CD4-positive, alpha-beta T cell (primary cell): ENCODE results near the gene ELF2. TPM values are rescaled to one million over a fixed set of nuclear protein-coding genes. Genes with fewer than 3 reads are reported as not detected.

Experiments
- ATAC-seq: fragments of 200-7000 bp; cut with Tn5 transposase; one replicate; pipeline ENCODE4 v1.10.0; 2022; ENCODE audit warnings: mild to moderate bottlenecking; ENCODE audit not compliant: poor library complexity
- CTCF ChIA-PET: fragments of 350-600 bp; sonication (Branson Sonifier 250); formaldehyde crosslinking; loops from one replicate; lab custom pipeline; 2021; ENCODE audit warnings: antibody characterized with exemption, inconsistent platforms; lab: Charles Lee
- POLR2A ChIA-PET: fragments of 350-600 bp; sonication (Branson Sonifier 250); formaldehyde crosslinking; loops from one replicate; lab custom pipeline; 2021; ENCODE audit warnings: antibody characterized with exemption, inconsistent platforms; lab: Charles Lee
- DNase-seq, 14 experiments: peaks; one replicate each; pipeline ENCODE4 v3.0.0-alpha.2; 2013 to 2020; ENCODE audit warnings: mixed read lengths in 2 of 14
- H3K27ac ChIP-seq, 2 donors: one replicate each; pipeline versions ENCODE4 v1.5.1 to v1.7.0; 2013; ENCODE audit warnings: low read length in 2 of 2, low read depth in 1 of 2, mild to moderate bottlenecking in 1 of 2
- H3K27me3 ChIP-seq, 2 experiments: 1 replicate in 1 of 2; 2 replicates in 1 of 2; pipeline versions ENCODE4 v1.6.1 to v1.7.0; 2013; ENCODE audit warnings: low read length in 2 of 2, control low read depth in 1 of 2, mild to moderate bottlenecking in 1 of 2, moderate library complexity in 1 of 2; ENCODE audit not compliant: insufficient read depth in 2 of 2, control insufficient read depth in 1 of 2
- H3K36me3 ChIP-seq: one replicate; pipeline ENCODE4 v1.6.1; 2013; ENCODE audit warnings: low read length, control low read depth; ENCODE audit not compliant: insufficient read depth
- H3K4me1 ChIP-seq: one replicate; pipeline ENCODE4 v1.6.1; 2013; ENCODE audit warnings: low read length, control low read depth; ENCODE audit not compliant: insufficient read depth
- H3K4me3 ChIP-seq: one replicate; pipeline ENCODE4 v1.5.1; 2013; ENCODE audit warnings: mild to moderate bottlenecking, low read length, moderate library complexity
- H3K9me3 ChIP-seq, 2 experiments: 1 replicate in 1 of 2; 2 replicates in 1 of 2; pipeline versions ENCODE4 v1.6.1 to v1.7.0; 2013; ENCODE audit warnings: low read length in 2 of 2, mild to moderate bottlenecking in 2 of 2, control low read depth in 1 of 2, moderate library complexity in 1 of 2; ENCODE audit not compliant: control insufficient read depth in 1 of 2, insufficient read depth in 1 of 2
- H3K27ac Mint-ChIP-seq: one replicate; pipeline ENCODE4 v1.8.0; 2020; ENCODE audit warnings: mixed read lengths
- H3K27me3 Mint-ChIP-seq: one replicate; pipeline ENCODE4 v1.8.0; 2021; ENCODE audit warnings: mixed read lengths
- H3K36me3 Mint-ChIP-seq: one replicate; pipeline ENCODE4 v1.8.0; 2021; ENCODE audit warnings: low read depth, mixed read lengths
- H3K4me1 Mint-ChIP-seq: one replicate; pipeline ENCODE4 v1.8.0; 2021; ENCODE audit warnings: low read depth, mixed read lengths
- H3K4me3 Mint-ChIP-seq: one replicate; pipeline ENCODE4 v1.8.0; 2020; ENCODE audit warnings: mild to moderate bottlenecking, mixed read lengths
- H3K9me3 Mint-ChIP-seq: one replicate; pipeline ENCODE4 v1.8.0; 2020; ENCODE audit warnings: mixed read lengths
- intact Hi-C, 2 experiments: fragments of 100-400 bp; cut with DNase I in 1 of 2; cut with micrococcal nuclease in 1 of 2; formaldehyde crosslinking; loops; one replicate each; pipeline versions ENCODE4 v1.15.1 to v1.9.0; 2023 to 2025; cut with DNase I, micrococcal nuclease
- total RNA-seq, 174 experiments: library from RNA in 2 of 174; stranded (reverse) in 2 of 174; gene quantifications; one replicate each; pipeline ENCODE4 v1.2.3 and lab custom pipeline; 2021 to 2026
- TF ChIP-seq, protein P1 (sequence below): fragments of 200-600 bp; IDR thresholded peaks from one replicate; pipeline ENCODE4 v1.8.0; 2022; ENCODE audit warnings: antibody characterized with exemption, mild to moderate bottlenecking

ELF2 gene
- total RNA-seq, 2 experiments from 2014 or later = 83.3 to 84.1 TPM

- Histone ChIP-seq H3K4me1 (no peaks in the 10 kb centered on the region), H3K27ac (no peak overlapping the region), H3K27me3 (no peaks in the 10 kb centered on the region), H3K36me3 (no peaks in the 10 kb centered on the region), H3K9me3 (no peaks in the 10 kb centered on the region), H3K4me3 (no peak overlapping the region)
- Mint-ChIP-seq H3K36me3 (no peaks in the 10 kb centered on the region), H3K9me3 (no peaks in the 10 kb centered on the region), H3K4me3 (no peak overlapping the region), H3K27ac (no peak overlapping the region), H3K27me3 (no peaks in the 10 kb centered on the region), H3K4me1 (peaks cover 14% of the 10 kb centered on the region)
- ChIA-PET CTCF (interaction anchor here (0.9 kb wide), 1 partner anchor 182 kb away, joined by 3 read pairs; no protein-coding TSS in a partner anchor), POLR2A (no interaction called here)
- intact Hi-C loops = no loop called here
- ATAC-seq = no peak
- no peak for DNase-seq
- TF ChIP-seq, protein P1, sequence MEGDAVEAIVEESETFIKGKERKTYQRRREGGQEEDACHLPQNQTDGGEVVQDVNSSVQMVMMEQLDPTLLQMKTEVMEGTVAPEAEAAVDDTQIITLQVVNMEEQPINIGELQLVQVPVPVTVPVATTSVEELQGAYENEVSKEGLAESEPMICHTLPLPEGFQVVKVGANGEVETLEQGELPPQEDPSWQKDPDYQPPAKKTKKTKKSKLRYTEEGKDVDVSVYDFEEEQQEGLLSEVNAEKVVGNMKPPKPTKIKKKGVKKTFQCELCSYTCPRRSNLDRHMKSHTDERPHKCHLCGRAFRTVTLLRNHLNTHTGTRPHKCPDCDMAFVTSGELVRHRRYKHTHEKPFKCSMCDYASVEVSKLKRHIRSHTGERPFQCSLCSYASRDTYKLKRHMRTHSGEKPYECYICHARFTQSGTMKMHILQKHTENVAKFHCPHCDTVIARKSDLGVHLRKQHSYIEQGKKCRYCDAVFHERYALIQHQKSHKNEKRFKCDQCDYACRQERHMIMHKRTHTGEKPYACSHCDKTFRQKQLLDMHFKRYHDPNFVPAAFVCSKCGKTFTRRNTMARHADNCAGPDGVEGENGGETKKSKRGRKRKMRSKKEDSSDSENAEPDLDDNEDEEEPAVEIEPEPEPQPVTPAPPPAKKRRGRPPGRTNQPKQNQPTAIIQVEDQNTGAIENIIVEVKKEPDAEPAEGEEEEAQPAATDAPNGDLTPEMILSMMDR = no peak
Measured at GRCh38 chr4:139212900-139213299, 35.9 kb upstream of the ELF2 start.

GRCh38 chr4:139210486-139210885 lies 33.5 kb upstream of the ELF2 start:
- Mint-ChIP-seq H3K9me3 (no peaks in the 10 kb centered on the region), H3K36me3 (no peaks in the 10 kb centered on the region), H3K27me3 (no peaks in the 10 kb centered on the region), H3K4me3 (no peak overlapping the region), H3K27ac (no peak overlapping the region), H3K4me1 (peaks cover 14% of the 10 kb centered on the region)
- Histone ChIP-seq H3K27ac (no peak overlapping the region), H3K27me3 (no peaks in the 10 kb centered on the region), H3K9me3 (no peaks in the 10 kb centered on the region), H3K36me3 (no peaks in the 10 kb centered on the region), H3K4me3 (no peak overlapping the region), H3K4me1 (no peaks in the 10 kb centered on the region)
- CTCF ChIA-PET = interaction anchor here (0.7 kb wide), 2 partner anchors 77 to 640 kb away, joined by 3 read pairs; no protein-coding TSS in a partner anchor
- TF ChIP-seq, protein P1 = no peak
- intact Hi-C loops = no loop called here
- POLR2A ChIA-PET = no interaction called here
- ATAC-seq = no peak
- DNase-seq = no peak

GRCh38 chr4:139209470-139210063 lies 32.5 kb upstream of the ELF2 start:
- no peak for DNase-seq
- no peak overlapping the region for H3K4me3 Mint-ChIP-seq
- intact Hi-C loops = no loop called here
- Histone ChIP-seq H3K9me3 (no peaks in the 10 kb centered on the region), H3K36me3 (no peaks in the 10 kb centered on the region), H3K4me3 (no peak overlapping the region), H3K27me3 (no peaks in the 10 kb centered on the region), H3K27ac (no peak overlapping the region), H3K4me1 (no peaks in the 10 kb centered on the region)
- no peaks in the 10 kb centered on the region for H3K27me3 Mint-ChIP-seq
- H3K36me3 Mint-ChIP-seq = no peaks in the 10 kb centered on the region
- ChIA-PET CTCF (interaction anchor here (0.6 to 0.7 kb wide), 3 partner anchors 77 to 749 kb away, joined by 3 read pairs; no protein-coding TSS in a partner anchor), POLR2A (no interaction called here)
- H3K4me1 Mint-ChIP-seq = peaks cover 14% of the 10 kb centered on the region
- no peak overlapping the region for H3K27ac Mint-ChIP-seq
- TF ChIP-seq, protein P1 = no peak
- ATAC-seq = no peak
- no peaks in the 10 kb centered on the region for H3K9me3 Mint-ChIP-seq
